Measurements from ENCODE around the gene S100Z.
"Not testable (repeated sequence)": the region's sequence is repeated elsewhere in the genome, so short reads cannot be mapped to it uniquely, and the experiment has no call there.

The S100Z gene

DNA sequence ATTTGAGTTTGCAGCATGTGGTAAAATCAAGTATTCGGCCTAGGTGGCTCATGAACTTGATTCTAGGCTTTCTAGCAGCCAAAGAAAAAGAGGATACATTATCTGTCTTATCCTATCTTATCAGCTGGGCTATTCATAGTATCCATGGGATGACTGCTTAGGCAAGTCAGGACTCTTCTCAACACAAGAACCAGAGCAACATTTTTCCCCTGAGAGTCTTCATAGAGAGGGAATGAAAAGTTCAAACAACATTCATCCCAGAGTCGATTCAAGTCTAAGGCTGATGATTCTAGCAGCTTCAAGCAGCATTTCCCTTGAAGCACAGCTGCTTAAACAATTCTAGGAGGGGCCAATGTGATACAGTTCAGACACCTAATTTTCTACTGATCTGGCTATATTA is 3.0 kb downstream of the S100Z start:
- Histone ChIP-seq H3K27ac (no peak overlapping the region), H3K4me3 (ENCODE audit: low read depth, low read length) (no peak overlapping the region), H3K27me3 (ENCODE audit: insufficient read depth, low read depth, severe bottlenecking) (no peaks in the 10 kb centered on the region), H3K9me3 (ENCODE audit: severe bottlenecking) (no peaks in the 10 kb centered on the region), H3K36me3 (no peaks in the 10 kb centered on the region)
- DNase-seq = no peak
- TF ChIP-seq, protein P1, sequence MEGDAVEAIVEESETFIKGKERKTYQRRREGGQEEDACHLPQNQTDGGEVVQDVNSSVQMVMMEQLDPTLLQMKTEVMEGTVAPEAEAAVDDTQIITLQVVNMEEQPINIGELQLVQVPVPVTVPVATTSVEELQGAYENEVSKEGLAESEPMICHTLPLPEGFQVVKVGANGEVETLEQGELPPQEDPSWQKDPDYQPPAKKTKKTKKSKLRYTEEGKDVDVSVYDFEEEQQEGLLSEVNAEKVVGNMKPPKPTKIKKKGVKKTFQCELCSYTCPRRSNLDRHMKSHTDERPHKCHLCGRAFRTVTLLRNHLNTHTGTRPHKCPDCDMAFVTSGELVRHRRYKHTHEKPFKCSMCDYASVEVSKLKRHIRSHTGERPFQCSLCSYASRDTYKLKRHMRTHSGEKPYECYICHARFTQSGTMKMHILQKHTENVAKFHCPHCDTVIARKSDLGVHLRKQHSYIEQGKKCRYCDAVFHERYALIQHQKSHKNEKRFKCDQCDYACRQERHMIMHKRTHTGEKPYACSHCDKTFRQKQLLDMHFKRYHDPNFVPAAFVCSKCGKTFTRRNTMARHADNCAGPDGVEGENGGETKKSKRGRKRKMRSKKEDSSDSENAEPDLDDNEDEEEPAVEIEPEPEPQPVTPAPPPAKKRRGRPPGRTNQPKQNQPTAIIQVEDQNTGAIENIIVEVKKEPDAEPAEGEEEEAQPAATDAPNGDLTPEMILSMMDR (IDR thresholded peaks at IDR 0.05; ENCODE audit: low read depth, low read length) = no peak

DNA sequence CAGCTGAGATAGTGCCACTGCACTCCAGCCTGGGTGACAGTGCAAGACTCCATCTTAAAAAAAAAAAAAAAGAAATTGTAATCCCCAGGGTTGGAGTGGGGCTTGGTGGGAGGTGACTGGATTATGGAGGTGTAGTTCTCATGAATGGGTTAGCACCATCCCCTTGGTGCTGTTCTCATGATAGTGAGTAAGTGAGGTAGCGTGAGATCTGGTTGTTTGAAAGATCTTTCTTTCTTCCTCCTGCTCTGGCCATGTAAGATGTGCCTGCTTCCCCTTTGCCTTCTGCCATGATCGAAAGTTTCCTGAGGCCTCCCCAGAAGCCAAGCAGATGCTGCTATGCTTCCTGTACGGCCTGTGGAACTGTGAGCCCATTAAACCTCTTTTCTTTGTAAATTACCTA is 3.9 kb downstream of the S100Z start:
- DNase-seq; H3K4me3 ChIP-seq (ENCODE audit: low read depth, low read length); H3K27ac ChIP-seq; H3K36me3 ChIP-seq; H3K9me3 ChIP-seq (ENCODE audit: severe bottlenecking); H3K27me3 ChIP-seq (ENCODE audit: insufficient read depth, low read depth, severe bottlenecking): not testable (repeated sequence)

DNA sequence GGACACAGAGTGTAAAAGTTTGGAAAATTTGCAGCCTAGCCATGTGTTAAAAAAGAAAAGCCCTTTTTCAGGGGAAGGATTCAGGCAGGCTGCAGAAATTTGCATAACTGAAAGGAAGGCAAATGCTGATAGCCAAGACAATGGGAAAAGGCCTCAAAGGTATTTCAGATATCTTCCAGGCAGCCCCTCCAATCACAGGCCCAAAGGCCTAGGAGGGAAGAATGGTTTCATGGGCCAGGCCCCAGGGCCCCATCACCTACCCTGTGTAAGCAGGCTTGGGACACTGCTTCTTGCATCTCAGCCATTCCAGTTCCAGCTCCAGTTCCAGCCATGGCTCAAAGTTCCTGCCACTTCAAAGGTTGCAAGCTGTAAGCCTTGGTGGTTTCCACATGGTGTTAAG is 4.8 kb downstream of the S100Z start:
- Histone ChIP-seq H3K9me3 (ENCODE audit: severe bottlenecking) (no peaks in the 10 kb centered on the region), H3K4me3 (ENCODE audit: low read depth, low read length) (no peak overlapping the region), H3K27me3 (ENCODE audit: insufficient read depth, low read depth, severe bottlenecking) (no peaks in the 10 kb centered on the region), H3K27ac (no peak overlapping the region), H3K36me3 (no peaks in the 10 kb centered on the region)
- no peak for DNase-seq
- TF ChIP-seq, protein P1 (IDR thresholded peaks at IDR 0.05; ENCODE audit: low read depth, low read length) = no peak

DNA sequence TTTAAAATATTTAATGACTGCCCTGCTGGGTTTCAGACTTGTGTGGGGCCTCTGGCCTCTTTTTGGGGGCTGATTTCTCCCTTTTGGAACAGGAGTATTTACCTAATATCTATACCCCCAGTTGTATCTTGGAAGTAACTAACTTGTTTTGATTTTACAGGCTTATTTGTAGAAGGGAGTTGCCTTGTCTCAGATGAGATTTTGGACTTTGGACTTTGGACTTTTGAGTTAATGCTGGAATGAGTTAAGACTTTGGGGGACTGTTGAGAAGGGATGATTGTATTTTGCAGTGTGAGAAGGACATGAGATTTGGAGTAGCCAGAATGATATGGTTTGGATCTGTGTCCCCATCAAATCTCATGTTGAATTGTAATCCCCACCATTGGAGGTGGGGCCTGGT is 5.7 kb downstream of the S100Z start:
- not testable (repeated sequence) for H3K9me3 ChIP-seq (ENCODE audit: severe bottlenecking); H3K36me3 ChIP-seq; H3K27me3 ChIP-seq (ENCODE audit: insufficient read depth, low read depth, severe bottlenecking); DNase-seq; H3K4me3 ChIP-seq (ENCODE audit: low read depth, low read length); H3K27ac ChIP-seq

DNA sequence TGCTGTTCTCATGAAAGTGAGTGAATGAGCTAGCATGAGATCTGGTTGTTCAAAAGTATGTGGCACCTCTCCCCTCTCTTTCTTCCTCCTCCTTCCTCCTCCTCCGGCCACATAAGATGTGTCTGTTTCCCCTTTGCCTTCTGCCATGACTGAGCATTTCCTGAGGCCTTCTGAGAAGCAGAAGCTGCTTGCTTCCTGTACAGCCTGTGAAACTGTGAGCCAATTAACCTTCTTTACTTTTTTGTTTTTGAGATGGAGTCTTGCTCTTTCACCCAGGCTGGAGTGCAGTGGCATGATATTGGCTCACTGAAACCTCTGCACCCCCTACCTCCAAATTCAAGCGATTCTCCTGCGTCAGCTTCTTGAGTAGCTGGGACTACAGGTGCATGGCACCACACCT is 6.1 kb downstream of the S100Z start:
- Histone ChIP-seq H3K9me3 (ENCODE audit: severe bottlenecking) (no peaks in the 10 kb centered on the region), H3K36me3 (no peaks in the 10 kb centered on the region), H3K27me3 (ENCODE audit: insufficient read depth, low read depth, severe bottlenecking) (no peaks in the 10 kb centered on the region), H3K27ac (no peak overlapping the region), H3K4me3 (ENCODE audit: low read depth, low read length) (no peak overlapping the region)
- TF ChIP-seq, protein P1 (IDR thresholded peaks at IDR 0.05; ENCODE audit: low read depth, low read length) = no peak
- no peak for DNase-seq

DNA sequence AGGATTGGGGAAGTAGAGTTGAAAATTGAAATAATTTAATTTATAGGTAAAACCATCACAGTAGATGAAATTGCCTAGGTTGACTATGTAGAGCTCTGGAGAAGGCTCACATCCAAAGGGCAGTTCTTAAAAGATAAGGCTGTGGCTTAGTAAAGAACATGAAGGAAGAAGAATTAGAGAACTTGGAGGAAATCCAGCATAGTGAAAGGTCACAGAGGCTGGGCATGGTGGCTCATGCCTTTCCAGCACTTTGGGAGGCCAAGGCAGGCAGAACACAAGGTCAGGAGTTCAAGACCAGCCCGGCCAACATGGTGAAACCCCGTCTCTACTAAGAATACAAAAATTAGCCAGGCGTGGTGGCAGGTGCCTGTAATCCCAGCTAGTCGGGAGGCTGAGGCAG is 7.0 kb downstream of the S100Z start:
- not testable (repeated sequence) for DNase-seq, H3K27ac ChIP-seq

DNA sequence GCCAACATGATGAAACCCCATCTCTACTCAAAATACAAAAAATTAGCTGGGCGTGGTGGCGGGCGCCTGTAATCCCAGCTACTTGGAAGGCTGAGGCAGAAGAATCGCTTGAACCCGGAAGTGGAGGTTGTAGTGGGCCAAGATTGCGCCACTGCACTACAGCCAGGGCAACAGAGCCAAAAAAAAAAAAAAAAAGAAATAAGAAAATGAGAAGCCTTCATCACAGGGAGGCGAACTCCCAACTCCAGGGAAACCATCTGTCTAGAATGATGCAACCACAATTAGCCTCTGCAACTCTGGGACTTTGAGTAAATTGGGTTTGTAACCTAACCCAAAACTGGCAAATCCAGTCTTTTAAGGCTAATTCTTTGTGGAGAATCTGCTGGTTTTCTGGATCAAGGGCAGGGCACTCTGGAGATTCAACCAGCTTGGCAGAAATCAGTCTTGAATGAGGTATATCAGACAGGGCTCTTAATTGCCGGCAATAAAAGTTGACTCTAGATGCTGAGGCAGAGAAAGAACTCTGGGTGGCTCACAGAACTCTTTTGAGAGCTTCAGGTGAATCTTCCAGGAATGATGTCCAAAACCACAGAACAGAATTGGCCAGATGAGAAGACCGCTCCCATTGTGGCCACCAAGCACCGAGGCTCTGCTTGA is 9.9 kb downstream of the S100Z start:
- Histone ChIP-seq H3K27me3 (ENCODE audit: insufficient read depth, low read depth, severe bottlenecking) (no peaks in the 10 kb centered on the region), H3K4me3 (ENCODE audit: low read depth, low read length) (no peak overlapping the region), H3K9me3 (ENCODE audit: severe bottlenecking) (no peaks in the 10 kb centered on the region), H3K36me3 (no peaks in the 10 kb centered on the region), H3K27ac (no peak overlapping the region)
- TF ChIP-seq, protein P1 (IDR thresholded peaks at IDR 0.05; ENCODE audit: low read depth, low read length) = no peak
- no peak for DNase-seq

More for the DNA sequence above, 7.0 kb downstream of the S100Z start:
- H3K9me3 ChIP-seq (ENCODE audit: severe bottlenecking); H3K4me3 ChIP-seq (ENCODE audit: low read depth, low read length); H3K36me3 ChIP-seq; H3K27me3 ChIP-seq (ENCODE audit: insufficient read depth, low read depth, severe bottlenecking): not testable (repeated sequence)
